ENCODE measurements around the gene GNAT1.

GRCh38 chr3:50166620-50167019, 24.8 kb upstream of the GNAT1 start:
- TF ChIP-seq ATF5 (CRISPR knock-in tag; IDR thresholded peaks at IDR 0.05; ENCODE audit: low read depth) (no peak), NFRKB (IDR thresholded peaks at IDR 0.05) (no peak)

All from HepG2 (cell line).